HG03159 (cell line): ENCODE results near the gene NEO1.
A peak's percentile ranks its signal among the peaks of the same experiment; 100 is the strongest.
"Not testable (repeated sequence)": the region's sequence is repeated elsewhere in the genome, so short reads cannot be mapped to it uniquely, and the experiment has no call there.

ENCODE experiments used
- ATAC-seq: cut with Tn5 transposase; IDR thresholded peaks from one replicate; pipeline ENCODE4 v1.9.1; 2021; ENCODE audit warnings: mild to moderate bottlenecking, moderate library complexity; ENCODE audit not compliant: unreplicated experiment

Gene NEO1

DNA sequence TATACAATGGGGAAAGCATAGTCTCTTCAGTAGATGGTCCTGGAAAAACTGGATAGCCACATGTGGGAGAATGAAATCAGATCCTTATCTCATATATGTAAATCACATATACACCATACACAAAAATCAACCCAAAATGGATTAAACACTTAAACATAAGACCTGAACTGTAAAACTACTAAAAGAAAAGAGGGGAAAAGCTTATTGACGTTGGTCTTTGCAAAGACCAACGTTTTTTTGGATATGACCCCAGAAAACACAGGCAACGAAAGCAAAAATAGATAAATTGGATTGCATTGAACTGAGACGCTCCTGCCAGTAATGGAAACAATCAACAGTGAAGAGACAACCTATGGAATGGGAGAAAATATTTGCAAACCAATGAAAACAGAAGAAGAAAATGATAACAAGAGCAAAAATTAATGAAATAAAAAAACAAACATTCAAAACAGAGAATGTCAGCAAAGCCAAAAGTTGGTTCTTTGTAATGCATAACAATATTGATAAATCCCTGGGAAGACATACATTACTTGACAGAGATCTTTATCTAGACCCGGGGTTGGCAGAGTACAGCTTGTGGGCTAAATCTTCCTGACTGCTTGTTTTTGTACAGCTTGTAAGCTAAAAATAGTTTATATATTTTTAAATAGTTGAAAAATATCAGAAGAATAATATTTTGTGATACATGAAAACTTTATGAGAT, 86.9 kb downstream of the NEO1 start:
- ATAC-seq = no peak

DNA sequence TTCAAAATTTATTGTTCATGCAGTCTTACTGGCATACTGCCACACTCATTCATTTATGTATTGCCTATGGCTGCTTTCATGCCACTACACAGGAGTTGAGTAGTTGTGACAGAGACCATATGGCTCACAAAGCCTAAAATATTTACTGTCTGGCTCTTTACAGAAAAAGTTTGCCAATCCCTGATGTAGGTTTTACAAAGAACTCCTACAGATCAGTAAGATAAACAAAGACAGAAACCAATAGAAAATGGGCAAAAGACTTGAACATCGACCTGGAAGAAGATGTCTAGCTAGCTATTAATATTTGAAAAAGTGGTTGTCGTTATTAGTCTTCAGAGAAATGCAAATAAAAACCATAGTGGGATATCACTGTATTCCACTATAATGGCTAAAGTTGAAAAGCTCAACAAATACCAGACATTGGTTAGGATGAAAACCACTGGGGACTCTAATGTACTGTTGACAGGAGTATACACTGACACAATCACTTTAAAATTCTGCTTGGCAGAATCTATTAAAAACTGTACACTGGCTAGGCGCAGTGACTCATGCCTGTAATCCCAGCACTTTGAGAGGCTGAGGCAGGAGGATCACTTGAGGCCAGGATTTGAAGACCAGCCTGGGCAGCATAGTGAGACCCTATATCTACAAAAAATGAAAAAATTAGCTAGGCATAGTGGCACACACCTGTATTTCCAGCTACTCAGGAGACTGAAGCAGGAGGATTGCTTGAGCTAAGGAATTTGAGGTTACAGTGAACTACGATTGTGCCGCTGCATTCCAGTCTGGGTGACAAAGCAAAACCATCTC, 87.7 kb downstream of the NEO1 start:
- no peak for ATAC-seq

DNA sequence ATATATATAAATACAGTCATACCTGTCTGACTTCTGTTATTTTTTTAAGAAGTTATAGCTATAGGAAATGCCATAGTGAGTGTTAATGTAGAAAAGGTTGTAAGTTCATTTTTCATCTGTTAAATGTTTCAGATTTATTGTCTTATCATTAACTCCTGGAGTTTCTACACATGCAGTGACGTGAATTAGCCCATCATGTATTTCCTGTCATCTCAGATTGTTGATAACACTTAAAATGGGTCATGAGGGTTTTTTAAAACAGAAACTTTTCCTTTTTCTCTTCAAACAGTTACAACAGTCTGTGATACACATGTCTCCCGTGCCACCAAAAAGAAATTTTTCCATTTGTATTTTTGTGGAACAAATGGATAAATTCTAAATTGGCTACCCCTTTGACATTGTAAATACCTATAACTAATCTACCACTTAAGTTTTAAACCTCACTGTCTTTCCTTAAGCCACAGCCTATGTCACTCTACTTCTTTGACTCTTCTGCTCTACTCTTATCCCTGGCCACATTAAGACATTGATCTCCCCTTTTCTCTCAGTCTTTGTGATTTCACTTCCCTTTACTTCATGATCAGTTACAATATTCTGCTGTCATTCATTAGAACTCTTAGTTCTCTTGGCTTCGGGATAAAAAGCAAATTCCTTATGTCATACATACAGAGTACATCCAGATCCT, 89.1 kb downstream of the NEO1 start:
- no peak for ATAC-seq

DNA sequence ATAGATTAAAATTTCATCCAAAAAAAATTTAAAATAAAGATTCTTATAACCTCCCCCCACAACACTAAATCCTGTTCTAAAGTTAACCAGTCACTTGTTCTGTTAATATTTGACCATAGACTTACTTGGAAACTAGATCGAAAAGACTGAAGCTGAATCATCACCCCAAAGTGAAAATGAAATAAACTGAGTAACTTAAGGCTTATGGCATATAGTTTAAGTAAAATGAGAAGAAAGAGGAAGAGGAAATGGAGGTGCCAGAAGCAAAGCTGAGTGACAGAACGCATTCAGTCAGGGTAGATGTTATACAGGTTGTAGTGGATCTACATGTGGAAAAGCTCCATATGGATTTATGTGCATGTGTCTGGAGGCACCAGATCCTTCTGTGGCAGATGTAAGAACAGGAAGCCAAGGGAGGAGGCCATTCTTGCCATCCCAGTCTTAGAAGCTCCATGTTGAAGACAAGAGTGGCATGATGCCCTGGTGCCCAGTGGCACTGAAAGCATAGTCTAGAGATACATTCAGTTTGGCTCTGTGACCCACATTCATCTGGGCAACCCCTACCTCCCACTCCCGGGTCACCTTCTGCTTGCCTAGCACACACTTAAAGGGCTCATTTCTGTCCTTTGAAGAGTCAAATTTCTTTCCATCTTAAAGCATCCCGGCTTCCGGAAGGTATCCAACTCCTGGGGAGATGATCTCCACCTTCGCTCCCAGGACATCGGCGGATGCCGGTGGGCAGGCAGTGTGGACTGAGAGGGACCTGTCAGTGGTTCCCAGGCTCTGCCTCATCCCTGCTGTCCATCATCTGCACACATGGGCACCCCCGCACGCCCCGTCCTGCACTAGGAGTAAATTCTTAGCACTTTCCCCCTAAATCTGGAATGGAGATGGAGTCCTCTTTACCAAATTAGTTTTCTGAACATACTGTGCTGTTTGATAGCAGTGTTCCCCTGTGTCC, 90.8 kb downstream of the NEO1 start:
- ATAC-seq = peak; percentile 88

DNA sequence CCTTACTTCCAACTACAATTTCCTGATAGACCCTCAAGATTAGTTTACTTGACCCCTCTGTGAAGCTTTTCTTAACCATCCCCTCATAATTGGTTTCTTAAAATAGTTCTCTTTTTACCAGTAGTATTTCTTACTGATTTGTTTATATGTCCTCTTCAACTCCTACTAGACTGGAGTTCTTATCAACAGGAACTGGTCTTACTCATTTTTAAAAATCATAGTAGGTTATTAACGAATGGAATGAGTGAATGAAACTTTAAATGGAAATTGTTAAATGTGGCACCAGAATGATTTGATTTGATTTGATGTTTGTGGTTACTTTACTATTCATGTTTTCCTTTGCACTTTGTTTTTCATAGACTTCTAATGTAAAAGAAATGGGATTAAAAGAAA, 91.5 kb downstream of the NEO1 start:
- no peak for ATAC-seq

DNA sequence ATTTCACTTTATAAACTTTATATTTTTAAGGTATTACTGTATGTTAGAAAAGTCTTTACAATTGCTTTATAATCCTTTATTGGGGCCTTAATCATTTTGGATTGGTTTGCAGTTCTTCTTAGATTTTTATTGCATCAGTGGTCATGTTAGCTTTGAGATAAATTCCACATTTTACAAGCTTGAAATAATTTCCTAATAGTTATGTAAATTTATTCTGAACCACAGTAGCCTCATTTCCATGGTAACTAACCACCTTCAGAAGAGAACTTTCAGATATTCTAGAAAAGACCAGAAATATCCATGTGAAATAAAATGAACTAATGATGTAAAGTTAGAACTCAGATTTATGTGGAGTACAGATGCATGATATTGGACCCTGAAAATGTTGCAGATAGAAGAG, 94.2 kb downstream of the NEO1 start:
- ATAC-seq = no peak

DNA sequence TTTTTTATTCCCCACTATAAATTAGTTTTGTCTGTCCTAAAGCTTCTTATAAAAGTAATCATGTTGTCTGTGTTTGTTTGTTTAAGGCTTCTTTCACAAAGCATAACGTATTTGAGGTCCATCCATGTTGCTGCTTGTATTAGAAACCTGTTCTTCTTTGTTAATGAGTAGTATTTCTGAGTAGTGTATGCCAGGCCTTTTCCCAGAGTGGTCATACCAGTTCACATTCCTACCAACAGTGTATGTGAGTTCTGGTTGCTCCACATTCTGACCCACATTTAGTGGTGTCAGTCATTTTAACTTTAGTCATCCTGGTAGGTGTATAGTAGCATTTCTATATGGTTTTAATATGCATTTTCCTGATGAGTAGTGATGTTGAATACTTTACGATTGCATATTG, 98.6 kb downstream of the NEO1 start:
- no peak for ATAC-seq

DNA sequence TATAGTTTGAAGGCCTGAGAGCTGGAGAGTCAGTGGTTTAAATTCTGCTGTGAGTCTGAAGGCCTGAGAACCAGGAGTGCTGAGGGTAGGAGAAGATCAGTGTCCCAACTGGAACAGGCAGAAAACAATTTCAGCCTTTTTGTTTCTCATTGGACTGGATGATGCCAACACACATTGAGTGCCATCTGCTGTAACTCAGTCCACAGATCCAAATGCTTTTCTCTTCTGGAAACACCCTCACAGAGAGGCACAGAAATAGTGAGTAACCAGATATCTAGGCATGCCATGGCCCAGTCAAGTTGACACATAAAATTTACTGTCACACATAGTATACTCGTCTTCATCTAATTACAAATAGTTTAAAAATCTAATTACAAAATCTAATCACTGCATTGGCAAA, 100.8 kb downstream of the NEO1 start:
- no peak for ATAC-seq

DNA sequence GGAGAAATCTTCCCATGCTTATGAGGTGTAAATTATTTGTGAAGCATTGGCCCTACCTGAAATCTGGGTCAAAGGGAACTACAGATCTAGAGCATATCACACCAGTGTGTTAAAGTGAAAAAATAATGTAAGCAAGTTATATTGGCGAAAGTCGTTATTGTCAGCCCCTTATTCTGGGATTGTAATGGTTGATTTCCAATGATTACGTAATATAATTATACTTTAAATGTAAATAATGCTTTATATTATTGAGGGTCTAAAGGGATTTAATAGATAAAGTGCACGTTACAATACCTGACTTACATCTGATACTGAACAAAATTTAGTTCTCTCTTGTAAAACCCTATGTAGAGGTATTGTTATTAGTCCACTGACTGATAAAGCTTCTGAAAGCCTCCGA, 101.2 kb downstream of the NEO1 start:
- ATAC-seq = no peak

DNA sequence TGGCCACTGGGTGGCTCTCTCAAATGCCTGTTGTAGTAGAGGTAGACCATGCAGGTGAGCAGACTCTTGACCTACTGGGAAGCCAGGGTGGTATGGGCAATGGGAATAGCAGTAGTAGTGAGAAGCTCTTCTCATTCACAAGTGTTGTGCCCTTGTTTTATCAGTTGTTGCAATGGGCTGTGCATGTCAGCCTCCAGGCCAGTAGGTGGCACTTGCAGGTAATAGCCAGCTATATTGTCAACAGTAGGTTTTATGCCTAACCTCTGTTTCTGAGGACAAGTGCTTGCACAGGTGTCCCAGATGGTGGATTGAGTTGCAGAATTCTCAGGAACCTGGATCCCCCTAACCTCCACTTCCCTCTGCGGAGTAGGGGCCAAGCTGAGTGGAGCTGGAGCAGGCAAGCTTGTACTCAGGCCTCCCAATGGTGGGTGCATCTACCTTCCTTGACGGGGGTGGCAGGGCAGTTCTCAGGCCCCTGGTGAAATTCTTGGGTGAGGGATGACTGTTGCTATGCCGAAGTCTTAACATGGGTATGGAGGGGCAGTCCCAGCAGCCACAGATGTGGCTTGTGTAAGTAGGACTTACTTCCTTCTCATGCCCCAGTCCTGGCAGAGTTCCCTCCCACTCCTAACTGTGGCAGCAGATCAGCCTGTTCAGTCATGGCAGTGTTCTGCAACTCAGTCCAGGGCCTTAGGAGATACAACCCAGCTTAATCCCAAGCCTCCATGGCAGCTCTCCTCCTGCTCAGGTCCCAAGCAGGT, 104.3 kb downstream of the NEO1 start:
- ATAC-seq = no peak

DNA sequence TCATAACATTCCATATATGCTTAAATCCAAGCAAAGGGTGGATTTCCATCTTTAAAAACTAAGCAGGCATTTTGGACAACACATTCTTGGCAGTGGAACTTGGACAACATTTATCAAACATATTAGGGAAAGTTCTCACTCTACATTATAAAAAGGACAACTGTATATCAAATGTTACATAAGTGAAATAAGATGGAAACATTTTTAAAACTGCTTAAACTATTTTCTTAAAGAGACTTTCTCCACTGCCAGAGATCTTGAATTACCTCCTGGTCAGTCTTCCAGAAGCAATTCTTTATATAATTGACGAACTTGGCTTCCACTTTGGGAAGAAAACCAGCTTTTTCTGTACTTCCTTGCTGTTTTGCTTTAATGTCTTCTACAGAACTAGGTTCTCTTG, 109.3 kb downstream of the NEO1 start:
- ATAC-seq = no peak

DNA sequence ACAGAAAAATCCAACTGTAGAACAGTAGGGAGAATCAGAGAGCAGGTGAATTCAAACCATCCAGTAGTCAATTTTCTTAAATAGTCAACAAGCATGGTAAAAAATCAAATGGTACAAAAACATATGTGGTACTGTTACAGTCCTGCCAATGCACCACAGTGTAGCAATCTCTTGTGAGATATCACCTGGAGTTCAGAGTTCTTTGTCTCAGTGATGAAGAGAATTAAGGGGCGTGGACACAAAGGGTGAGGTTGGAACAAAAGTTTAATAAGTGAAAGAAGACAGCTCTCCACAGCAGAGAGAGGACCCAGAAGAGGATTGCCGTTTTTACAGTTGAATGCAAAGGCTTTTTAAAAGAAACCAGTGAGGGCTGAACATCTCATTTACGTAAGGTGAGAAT, 113.2 kb downstream of the NEO1 start:
- no peak for ATAC-seq

DNA sequence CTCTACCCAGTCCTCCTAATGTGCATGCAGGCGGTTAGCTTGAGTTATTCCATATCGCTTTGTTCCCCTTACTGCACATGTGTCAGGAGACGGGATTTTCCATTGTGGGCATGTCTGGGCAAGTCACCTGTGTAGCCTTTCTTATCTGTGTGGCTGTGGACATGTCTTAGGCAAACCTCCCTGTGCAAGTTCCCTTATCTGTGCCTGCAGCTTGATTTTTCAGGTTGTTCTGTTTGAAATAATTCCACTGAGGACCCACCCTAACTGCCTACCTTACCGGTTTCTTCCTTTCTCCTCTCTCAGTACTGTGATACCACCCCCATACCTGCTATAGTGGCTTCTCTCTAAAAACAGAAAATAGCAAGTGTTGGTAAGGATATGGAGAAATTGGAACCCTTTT, 113.6 kb downstream of the NEO1 start:
- no peak for ATAC-seq

DNA sequence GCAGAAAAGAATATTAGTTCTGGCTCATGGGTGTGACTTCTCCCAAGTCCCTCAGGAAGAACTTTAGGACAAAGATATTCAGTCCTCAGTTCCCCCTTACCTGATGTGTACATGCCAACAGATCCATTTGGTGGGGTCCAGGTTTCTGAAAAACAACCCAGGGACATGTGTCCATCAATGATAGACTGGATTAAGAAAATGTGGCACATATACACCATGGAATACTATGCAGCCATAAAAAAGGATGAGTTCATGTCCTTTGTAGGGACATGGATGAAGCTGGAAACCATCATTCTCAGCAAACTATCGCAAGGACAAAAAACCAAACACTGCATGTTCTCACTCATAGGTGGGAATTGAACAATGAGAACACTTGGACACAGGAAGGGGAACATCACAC, 114.4 kb downstream of the NEO1 start:
- not testable (repeated sequence) for ATAC-seq

DNA sequence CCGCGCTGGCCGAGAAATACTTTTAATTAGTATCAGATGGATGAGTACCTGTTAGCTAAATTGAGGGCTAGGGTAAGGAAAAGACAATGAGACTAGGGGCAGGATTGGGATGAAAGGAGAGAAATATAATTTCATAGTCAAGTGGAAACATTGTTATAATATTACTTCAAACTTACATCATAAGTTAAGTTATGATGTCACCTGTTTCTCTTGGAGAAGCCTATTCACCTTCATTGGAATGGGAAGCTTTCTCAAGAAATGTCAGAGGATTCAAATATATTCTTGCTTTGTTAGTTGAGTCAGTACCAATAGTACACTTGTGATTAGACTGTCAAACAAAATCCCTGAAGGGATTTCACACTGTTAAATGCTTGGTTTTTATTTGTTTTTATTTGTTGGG, 116.2 kb downstream of the NEO1 start:
- no peak for ATAC-seq

DNA sequence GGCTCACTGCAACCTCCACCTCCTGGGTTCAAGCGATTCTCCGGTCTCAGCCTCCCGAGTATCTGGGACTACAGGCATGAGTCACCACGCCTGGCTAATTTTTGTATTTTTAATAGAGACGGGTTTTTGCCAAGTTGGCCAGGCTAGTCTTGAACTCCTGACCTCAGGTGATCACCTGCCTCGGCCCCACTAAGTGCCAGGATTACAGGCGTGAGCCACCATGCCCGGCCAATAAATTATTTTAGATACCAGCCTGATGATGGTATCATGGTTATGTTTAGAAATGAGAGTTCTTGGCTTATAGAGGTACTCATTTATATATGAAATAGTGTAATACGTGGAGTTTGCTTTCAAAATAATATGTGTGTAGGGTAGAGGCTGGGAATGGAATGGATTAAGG, 119.4 kb downstream of the NEO1 start:
- ATAC-seq = no peak

DNA sequence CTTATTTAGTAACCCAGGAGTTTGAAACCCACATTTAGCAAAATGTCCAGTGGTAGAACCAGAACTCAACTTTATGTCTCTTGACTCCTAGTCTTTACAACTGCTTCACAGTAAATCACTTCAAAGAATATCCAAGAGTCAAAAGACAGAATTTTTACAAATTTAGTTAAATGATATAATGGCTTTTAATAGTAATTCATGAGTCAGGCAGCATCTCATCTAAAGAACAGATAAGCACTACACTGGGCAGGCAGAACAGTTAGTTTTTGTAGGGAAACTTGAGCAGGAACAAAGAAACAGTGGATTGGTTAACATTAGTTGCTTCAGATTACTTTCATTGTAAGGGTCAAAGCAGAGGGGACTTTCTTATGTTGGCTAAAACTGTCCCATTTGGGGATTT, 120.2 kb downstream of the NEO1 start:
- no peak for ATAC-seq

DNA sequence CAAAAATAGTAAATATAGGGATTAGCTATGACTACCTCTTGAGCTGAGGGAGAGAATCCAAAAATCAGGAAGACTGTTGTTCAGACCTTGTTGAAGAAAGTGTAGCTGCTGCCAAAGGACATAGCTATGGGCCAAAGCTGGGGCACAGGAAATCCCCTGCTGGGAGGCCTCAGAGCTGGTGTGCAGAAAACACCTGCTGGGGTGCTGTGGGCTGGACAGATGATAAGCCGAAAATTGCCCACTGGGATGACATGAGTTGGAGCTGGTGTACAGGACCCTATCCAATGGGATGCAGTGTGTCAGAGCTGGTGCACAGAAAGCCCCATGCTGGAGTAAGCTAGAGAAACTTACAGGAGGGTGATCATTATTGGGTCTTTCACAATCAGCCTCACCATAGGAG, 121.9 kb downstream of the NEO1 start:
- ATAC-seq = no peak

DNA sequence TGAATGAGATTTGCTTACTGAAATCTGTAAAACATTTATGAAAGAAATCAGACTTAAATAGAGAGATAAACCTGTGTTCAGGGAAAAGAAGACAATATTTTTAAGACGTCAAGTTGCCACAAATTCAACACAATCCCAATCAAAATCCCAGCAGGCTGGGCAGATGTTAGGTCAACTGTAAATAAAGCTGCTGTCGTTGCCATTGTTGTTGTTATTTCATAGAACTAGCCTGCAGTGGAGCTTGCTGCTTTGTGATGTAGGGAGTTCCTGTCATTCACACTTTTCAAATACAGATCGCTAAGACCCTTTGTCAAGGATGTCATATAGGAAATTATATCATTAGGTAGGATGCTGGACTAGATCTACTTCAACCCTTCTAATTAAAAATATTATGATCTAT, 123.1 kb downstream of the NEO1 start:
- no peak for ATAC-seq

DNA sequence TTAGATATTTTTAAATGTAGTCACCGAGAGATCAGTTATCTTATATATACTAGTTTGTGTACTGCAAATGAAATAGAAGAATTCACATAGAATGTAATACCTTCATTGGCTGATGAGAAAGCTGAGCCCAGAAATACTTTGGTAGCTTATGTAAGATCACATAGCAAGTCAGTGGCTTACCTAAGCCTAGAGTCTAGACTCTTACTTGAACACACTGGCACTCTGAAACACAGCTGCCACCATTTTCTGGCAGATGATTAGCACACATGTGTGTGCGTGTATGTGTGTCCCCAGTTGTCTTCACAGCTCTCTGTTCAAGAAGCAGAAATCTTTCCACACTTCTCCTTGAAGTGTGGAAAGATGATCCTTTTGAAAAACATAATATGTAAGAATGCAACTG, 124.3 kb downstream of the NEO1 start:
- no peak for ATAC-seq
